DND-41 (cell line): ENCODE data around the gene AGRN.

Experiments used
- ATAC-seq: fragments of 200-7000 bp; cut with Tn5 transposase; 3 replicates; pipeline ENCODE4 v1.9.1; 2021; ENCODE audit warnings: low read depth; ENCODE audit not compliant: insufficient read depth
- DNase-seq: peaks from one replicate; pipeline ENCODE4 v3.0.0-alpha.2; 2020
- H2AFZ ChIP-seq: 2 replicates; pipeline ENCODE4 v1.6.0; 2012; ENCODE audit warnings: low read depth, low read length
- H3K27ac ChIP-seq: 2 replicates; pipeline ENCODE4 v1.5.1; 2012; ENCODE audit warnings: low read length, inconsistent platforms
- H3K27me3 ChIP-seq: fragments of 200-600 bp; sonication (generic); 2 replicates; pipeline ENCODE4 v1.6.0; 2012; ENCODE audit warnings: low read length, mild to moderate bottlenecking, inconsistent platforms; ENCODE audit not compliant: insufficient read depth, poor library complexity
- H3K36me3 ChIP-seq: 2 replicates; pipeline ENCODE4 v1.5.1; 2012; ENCODE audit warnings: low read length, inconsistent platforms; ENCODE audit not compliant: insufficient read depth
- H3K4me1 ChIP-seq: 2 replicates; pipeline ENCODE4 v1.5.1; 2012; ENCODE audit warnings: mild to moderate bottlenecking, low read length; ENCODE audit not compliant: insufficient read depth
- H3K4me2 ChIP-seq: 2 replicates; pipeline ENCODE4 v1.6.0; 2012; ENCODE audit warnings: mild to moderate bottlenecking, moderate library complexity, low read length, inconsistent platforms; ENCODE audit not compliant: insufficient read depth
- H3K4me3 ChIP-seq, 2 experiments: fragments of 200-600 bp in 1 of 2; shearing (Covaris generic) in 1 of 2; 2 replicates each; pipeline ENCODE4 v1.5.1; 2012 to 2016; ENCODE audit warnings: inconsistent platforms in 2 of 2, low read length in 2 of 2, mild to moderate bottlenecking in 2 of 2, low read depth in 1 of 2, moderate library complexity in 1 of 2
- H3K79me2 ChIP-seq: 2 replicates; pipeline ENCODE4 v1.6.0; 2012; ENCODE audit warnings: low read length, inconsistent platforms; ENCODE audit not compliant: insufficient read depth
- H3K9ac ChIP-seq: 2 replicates; pipeline ENCODE4 v1.6.0; 2012; ENCODE audit warnings: low read depth, mild to moderate bottlenecking, inconsistent platforms, low read length, moderate library complexity
- H3K9me3 ChIP-seq: 2 replicates; pipeline ENCODE4 v1.5.1; 2012; ENCODE audit warnings: low read length, moderate library complexity, mild to moderate bottlenecking, inconsistent platforms; ENCODE audit not compliant: insufficient read depth, severe bottlenecking
- H4K20me1 ChIP-seq: 2 replicates; pipeline ENCODE4 v1.6.0; 2012; ENCODE audit warnings: low read length; ENCODE audit not compliant: insufficient read depth
- CTCF ChIP-seq: IDR thresholded peaks from 2 replicates; pipeline ENCODE4 v1.5.1; 2012; ENCODE audit warnings: borderline replicate concordance, low read length, moderate library complexity, mild to moderate bottlenecking; ENCODE audit not compliant: poor library complexity, severe bottlenecking; ENCODE audit errors: extremely low read depth
- EZH2 ChIP-seq: IDR thresholded peaks from 3 replicates; pipeline ENCODE4 v1.6.1; 2012; ENCODE audit warnings: borderline replicate concordance, low read depth, mild to moderate bottlenecking, moderate library complexity, low read length, inconsistent platforms; ENCODE audit not compliant: severe bottlenecking

The AGRN gene

GRCh38 chr1:1088029-1088800 lies 68.3 kb downstream of the AGRN start:
- no peaks in the 10 kb centered on the region for H3K79me2 ChIP-seq
- no peaks in the 10 kb centered on the region for H3K27me3 ChIP-seq
- H3K9ac ChIP-seq: no peak overlapping the region
- peaks cover 12% of the 10 kb centered on the region for H3K36me3 ChIP-seq
- H4K20me1 ChIP-seq: peaks cover 30% of the 10 kb centered on the region
- H2AFZ ChIP-seq: no peak overlapping the region
- no peak overlapping the region for H3K27ac ChIP-seq
- no peak overlapping the region for H3K4me2 ChIP-seq
- ATAC-seq (no peak), DNase-seq (no peak)
- no peaks in the 10 kb centered on the region for H3K9me3 ChIP-seq
- TF ChIP-seq CTCF (no peak), EZH2 (no peak)
- no peak overlapping the region for H3K4me3 ChIP-seq
- H3K4me1 ChIP-seq: no peaks in the 10 kb centered on the region

DNA sequence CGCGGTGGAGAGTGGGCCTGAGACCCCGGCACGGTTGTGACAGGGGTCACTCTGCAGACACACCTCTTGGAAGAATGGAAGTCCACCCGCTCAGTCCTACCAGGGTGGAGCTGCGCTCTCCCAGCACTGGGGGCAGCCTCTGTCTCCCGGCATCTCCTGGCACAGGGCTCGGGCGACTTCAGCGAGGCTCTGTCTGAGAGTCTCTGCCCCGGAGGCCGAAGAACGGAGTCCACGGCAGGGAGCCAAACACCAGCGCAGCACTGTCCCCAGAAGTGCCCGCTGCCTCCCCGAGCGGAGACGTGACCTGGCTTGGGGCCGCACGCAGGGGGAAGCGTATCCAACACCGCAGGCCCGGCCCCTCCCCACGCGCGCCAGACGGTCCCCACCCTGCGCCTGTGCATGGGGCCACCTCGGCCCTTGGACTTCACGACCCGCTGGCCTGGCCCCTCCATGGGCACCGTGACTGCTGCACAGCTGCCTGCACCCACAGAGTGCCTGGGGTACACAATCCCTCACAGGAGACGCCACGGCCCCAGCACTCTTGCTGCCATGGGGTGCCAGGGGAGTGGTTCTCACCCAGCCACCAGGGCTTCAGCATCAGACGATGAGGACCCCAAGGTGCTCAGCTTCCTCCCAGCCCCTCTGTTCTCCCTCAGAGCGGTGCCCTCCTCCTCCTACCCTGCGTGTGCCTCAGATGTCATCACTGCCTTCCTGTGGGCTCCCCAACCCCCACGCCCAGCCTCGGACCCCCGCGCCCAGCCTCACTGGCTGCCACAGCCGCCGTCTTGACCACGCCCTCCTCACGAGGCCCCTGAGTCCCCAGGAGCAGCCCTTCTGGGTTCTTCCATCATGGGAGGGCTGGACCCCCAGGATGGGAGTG lies 69.1 kb downstream of the AGRN start:
- TF ChIP-seq EZH2: no peak
- TF ChIP-seq CTCF: no peak
- Histone ChIP-seq H2AFZ (no peak overlapping the region), H3K9me3 (no peaks in the 10 kb centered on the region), H3K4me2 (no peak overlapping the region), H3K27ac (no peak overlapping the region), H3K36me3 (peaks cover 12% of the 10 kb centered on the region), H3K79me2 (no peaks in the 10 kb centered on the region), H3K4me3 (no peak overlapping the region), H4K20me1 (peaks cover 34% of the 10 kb centered on the region), H3K9ac (no peak overlapping the region), H3K27me3 (no peaks in the 10 kb centered on the region), H3K4me1 (no peaks in the 10 kb centered on the region)
- DNase-seq (no peak), ATAC-seq (peak; percentile 13; the same call in 1 of the 3 replicates)

- Histone ChIP-seq H3K27ac (no peak overlapping the region), H2AFZ (no peak overlapping the region), H3K27me3 (no peaks in the 10 kb centered on the region), H3K4me1 (no peaks in the 10 kb centered on the region), H4K20me1 (peaks cover 35% of the 10 kb centered on the region), H3K4me2 (no peak overlapping the region), H3K4me3 (no peak overlapping the region), H3K36me3 (peaks cover 12% of the 10 kb centered on the region), H3K9me3 (no peaks in the 10 kb centered on the region), H3K9ac (no peak overlapping the region), H3K79me2 (no peaks in the 10 kb centered on the region)
- ATAC-seq (no peak), DNase-seq (no peak)
- TF ChIP-seq CTCF: no peak
- no peak for TF ChIP-seq EZH2
Measured at GRCh38 chr1:1089731-1090423, 70.0 kb downstream of the AGRN start.
